Measurements from ENCODE around the gene MAST2. TPM values are rescaled to one million over a fixed set of nuclear protein-coding genes. Genes with fewer than 3 reads are reported as not detected.
A peak's percentile ranks its signal among the peaks of the same experiment; 100 is the strongest.

The MAST2 gene
- total and polyA plus RNA-seq, 9 of the 15 experiments (the other 6 are each of a cell fraction or from before 2014, with no cell fraction given): 0.73 to 32.0 (median 17.8) TPM

DNA sequence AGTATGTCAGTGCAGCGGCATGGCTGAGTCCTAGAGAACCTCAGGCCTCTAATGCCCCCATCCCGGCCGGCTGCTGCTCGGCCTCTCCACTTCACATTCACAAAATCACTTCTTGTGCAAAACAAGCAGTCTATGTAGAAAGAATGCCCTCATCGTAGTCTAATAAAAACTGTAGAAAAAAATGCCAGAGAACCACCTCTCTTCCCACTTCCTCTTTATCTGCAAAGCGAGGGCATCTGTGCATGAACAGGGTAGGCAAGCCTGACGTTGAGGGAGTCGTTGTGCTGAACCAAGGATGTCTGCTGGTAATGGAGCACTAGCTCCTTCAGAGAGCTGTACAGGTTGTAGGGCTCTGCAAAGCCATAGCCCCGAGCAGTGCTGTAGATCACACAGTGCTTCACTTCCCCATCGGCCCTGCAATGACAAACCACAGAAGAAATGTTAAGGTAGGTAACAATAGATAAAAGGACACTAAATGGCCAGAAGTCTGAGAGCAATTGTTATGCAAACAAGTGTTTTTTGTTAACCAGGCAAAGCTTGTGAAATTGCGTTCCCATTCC lies 240.1 kb downstream of the MAST2 start:
- no peak overlapping the region for H3K9ac ChIP-seq (ENCODE audit: insufficient read depth in 1 of 2, low read depth in 2 of 2, low read length in 2 of 2)

DNA sequence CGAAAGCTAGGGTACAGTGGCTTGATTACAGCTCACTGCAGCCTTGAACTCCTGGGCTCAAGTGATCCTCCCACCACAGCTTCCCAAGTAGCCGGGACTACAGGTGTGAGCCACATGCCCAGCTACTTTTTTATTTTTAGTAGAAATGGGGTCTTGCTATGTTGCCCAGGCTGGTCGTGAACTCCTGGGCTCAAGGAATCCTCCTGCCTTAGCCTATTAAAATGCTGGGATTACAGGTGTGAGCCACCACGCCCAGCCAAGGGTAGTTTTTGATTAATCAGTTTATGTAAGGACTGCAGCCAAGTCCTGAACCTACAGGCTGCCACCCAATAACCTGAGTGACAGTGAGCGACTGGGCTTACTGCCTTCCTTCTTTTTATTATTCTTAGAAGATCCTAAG lies 240.7 kb downstream of the MAST2 start:
- DNase-seq (ENCODE audit: extremely low read depth in 1 of 4, low spot score in 3 of 4) (no peak), ATAC-seq (no peak), FAIRE-seq (no peak)
- Histone ChIP-seq H2AFZ (ENCODE audit: low read depth, low read length) (no peak overlapping the region), H3K36me3 (ENCODE audit: control insufficient read depth, insufficient read depth, low read length) (peaks cover 2% of the 10 kb centered on the region; the same call in 1 of the 3 replicates), H3K9me1 (ENCODE audit: control insufficient read depth, insufficient read depth, low read length) (no peaks in the 10 kb centered on the region), H3K9me3 (replicated peaks; ENCODE audit: control insufficient read depth, insufficient read depth, low read depth, low read length) (no peaks in the 10 kb centered on the region), H3K79me2 (ENCODE audit: control insufficient read depth, insufficient read depth, low read length) (no peaks in the 10 kb centered on the region), H3K4me1 (replicated peaks in 1 of 2; ENCODE audit: control insufficient read depth in 2 of 2, insufficient read depth in 2 of 2, low read length in 2 of 2) (peaks cover 0 to 6% of the 10 kb centered on the region in 2 experiments; a peak in 3 of 5 replicates), H3K4me3 (no peak overlapping the region), H3K27ac (ENCODE audit: extremely low read depth, low read depth, low read length) (no peak overlapping the region), H3K27me3 (ENCODE audit: control insufficient read depth in 2 of 2, insufficient read depth in 2 of 2, low read length in 2 of 2) (no peaks in the 10 kb centered on the region), H3K9ac (ENCODE audit: insufficient read depth in 1 of 2, low read depth in 2 of 2, low read length in 2 of 2) (no peak overlapping the region), H4K20me1 (replicated peaks; ENCODE audit: control insufficient read depth, insufficient read depth, low read length) (no peaks in the 10 kb centered on the region), H3K4me2 (ENCODE audit: insufficient read depth, low read length) (no peak overlapping the region)
- TF ChIP-seq, protein P1, sequence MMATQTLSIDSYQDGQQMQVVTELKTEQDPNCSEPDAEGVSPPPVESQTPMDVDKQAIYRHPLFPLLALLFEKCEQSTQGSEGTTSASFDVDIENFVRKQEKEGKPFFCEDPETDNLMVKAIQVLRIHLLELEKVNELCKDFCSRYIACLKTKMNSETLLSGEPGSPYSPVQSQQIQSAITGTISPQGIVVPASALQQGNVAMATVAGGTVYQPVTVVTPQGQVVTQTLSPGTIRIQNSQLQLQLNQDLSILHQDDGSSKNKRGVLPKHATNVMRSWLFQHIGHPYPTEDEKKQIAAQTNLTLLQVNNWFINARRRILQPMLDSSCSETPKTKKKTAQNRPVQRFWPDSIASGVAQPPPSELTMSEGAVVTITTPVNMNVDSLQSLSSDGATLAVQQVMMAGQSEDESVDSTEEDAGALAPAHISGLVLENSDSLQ (IDR thresholded peaks at IDR 0.05): no peak
- TF ChIP-seq ZNF121 (CRISPR knock-in tag; conservative IDR thresholded peaks at IDR 0.05): peak; percentile 87
- in situ Hi-C loops (cut with MboI) (no loop called here), intact Hi-C loops (cut with micrococcal nuclease) (no loop called here)
- ChIA-PET POLR2A (interaction anchor here (0.8 to 1.0 kb wide), 2 partner anchors 25 to 1322 kb away, joined by 3 to 4 read pairs; no protein-coding TSS in a partner anchor), CTCF (ENCODE audit: low intra/inter-chr PET ratio) (no interaction called here)
- WGBS (ENCODE audit: insufficient coverage, low coverage, missing lambda C conversion rate): 80% methylated on average over 5 of the region's 5 CpGs
- BruUV-seq (replicated peaks): no TSS peak

More for the DNA sequence above, 240.1 kb downstream of the MAST2 start:
- ChIA-PET POLR2A (interaction anchor here (0.8 to 1.4 kb wide), 3 partner anchors 10 to 1322 kb away, joined by 3 to 4 read pairs (median 4); no protein-coding TSS in a partner anchor), CTCF (ENCODE audit: low intra/inter-chr PET ratio) (interaction anchor here (1.2 kb wide), 1 partner anchor 137 kb away, joined by 3 read pairs; no protein-coding TSS in a partner anchor)
- H2AFZ ChIP-seq (ENCODE audit: low read depth, low read length): no peak overlapping the region
- H3K9me3 ChIP-seq (replicated peaks; ENCODE audit: control insufficient read depth, insufficient read depth, low read depth, low read length): no peaks in the 10 kb centered on the region
- FAIRE-seq (no peak), ATAC-seq (no peak), DNase-seq (ENCODE audit: extremely low read depth in 1 of 4, low spot score in 3 of 4) (no peak)
- H3K4me2 ChIP-seq (ENCODE audit: insufficient read depth, low read length): no peak overlapping the region
- no peaks in the 10 kb centered on the region for H4K20me1 ChIP-seq (replicated peaks; ENCODE audit: control insufficient read depth, insufficient read depth, low read length)
- H3K9me1 ChIP-seq (ENCODE audit: control insufficient read depth, insufficient read depth, low read length): no peaks in the 10 kb centered on the region
- H3K4me1 ChIP-seq (replicated peaks in 1 of 2; ENCODE audit: control insufficient read depth in 2 of 2, insufficient read depth in 2 of 2, low read length in 2 of 2): peaks cover 0 to 6% of the 10 kb centered on the region in 2 experiments; a peak in 3 of 5 replicates
- WGBS (ENCODE audit: insufficient coverage, low coverage, missing lambda C conversion rate): 68% methylated on average over 11 of the region's 11 CpGs
- TF ChIP-seq ZNF224 (CRISPR knock-in tag; IDR thresholded peaks at IDR 0.05) (no peak), SPI1 (IDR thresholded peaks at IDR 0.05; ENCODE audit: borderline replicate concordance, low read depth, low read length) (peak; percentile 88)
- in situ Hi-C loops (cut with MboI) (no loop called here), intact Hi-C loops (cut with micrococcal nuclease) (no loop called here)
- H3K4me3 ChIP-seq: no peak overlapping the region
- no peaks in the 10 kb centered on the region for H3K79me2 ChIP-seq (ENCODE audit: control insufficient read depth, insufficient read depth, low read length)
- peaks cover 2% of the 10 kb centered on the region; the same call in 1 of the 3 replicates for H3K36me3 ChIP-seq (ENCODE audit: control insufficient read depth, insufficient read depth, low read length)
- no peaks in the 10 kb centered on the region for H3K27me3 ChIP-seq (ENCODE audit: control insufficient read depth in 2 of 2, insufficient read depth in 2 of 2, low read length in 2 of 2)
- no peak overlapping the region for H3K27ac ChIP-seq (ENCODE audit: extremely low read depth, low read depth, low read length)
- BruUV-seq (replicated peaks): no TSS peak
